ENCODE results near the gene ZNF362.

ZNF362 gene

DNA sequence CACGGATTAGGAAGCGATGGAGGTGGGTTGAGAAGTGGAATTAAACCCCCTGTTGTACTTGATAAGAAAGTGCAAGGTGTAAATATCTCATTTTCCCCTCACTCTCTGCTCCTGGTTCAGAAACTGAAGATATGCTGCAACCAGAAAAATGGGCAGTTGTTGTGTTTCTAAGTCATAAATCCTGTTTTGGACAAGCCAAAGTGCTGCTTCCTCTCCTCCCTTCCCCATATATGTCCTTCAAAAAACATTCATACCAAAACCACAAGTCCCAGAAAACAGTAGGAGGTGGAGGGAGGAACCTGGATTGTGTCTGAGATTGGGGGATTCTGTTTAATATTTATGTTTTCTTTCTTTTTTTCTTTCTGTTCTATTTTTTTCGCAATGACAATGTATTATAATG, 13.6 kb upstream of the ZNF362 start:
- DNase-seq (ENCODE audit: insufficient read length, low spot score), result no peak
- FAIRE-seq, result no peak
- no peak for TF ChIP-seq PAX5 (IDR thresholded peaks at IDR 0.05; ENCODE audit: insufficient read depth, low read length, severe bottlenecking)
- TF ChIP-seq SPI1 (IDR thresholded peaks at IDR 0.05; ENCODE audit: low read depth, low read length), result no peak
- TF ChIP-seq TAF1 (IDR thresholded peaks at IDR 0.05; ENCODE audit: low read depth, low read length), result no peak
- TF ChIP-seq POLR2AphosphoS5 (IDR thresholded peaks at IDR 0.05; ENCODE audit: low read depth, low read length), result no peak
- no peak for TF ChIP-seq POLR2A (IDR thresholded peaks at IDR 0.05; ENCODE audit: low read depth, low read length)
- no peak for TF ChIP-seq POU2F2 (IDR thresholded peaks at IDR 0.05; ENCODE audit: low read depth, low read length)

DNA sequence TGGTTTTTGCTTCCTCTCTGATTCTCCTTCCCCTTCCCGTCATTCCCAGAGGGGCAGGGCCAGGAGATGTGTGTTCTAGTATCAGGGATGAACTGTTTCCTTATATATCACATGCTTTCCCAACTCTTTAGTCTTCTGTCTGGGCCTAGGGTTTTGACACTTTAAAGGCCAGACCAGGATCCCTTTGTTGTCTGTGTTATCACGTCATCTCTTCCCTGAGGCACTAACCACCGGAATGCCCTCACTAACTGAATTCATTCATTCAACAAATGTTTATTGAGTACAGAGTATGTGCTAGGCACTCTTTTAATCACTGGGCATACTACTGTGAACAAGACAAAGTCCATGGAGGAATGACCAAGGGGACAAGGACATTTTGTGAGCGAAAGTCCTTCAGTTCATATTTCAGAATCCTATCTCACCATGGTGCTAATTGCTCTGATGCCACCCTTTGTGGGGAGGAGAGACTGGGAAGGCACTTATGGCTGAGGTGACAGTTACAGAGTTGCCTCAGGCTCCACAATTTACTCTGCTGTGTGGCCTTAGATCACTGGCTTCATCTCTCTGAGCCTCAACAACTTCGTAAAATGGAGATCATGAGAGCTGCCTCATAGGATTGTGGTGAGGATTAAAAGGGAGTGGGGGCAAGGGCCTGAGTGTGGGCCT, 12.0 kb upstream of the ZNF362 start:
- FAIRE-seq, result no peak
- DNase-seq (ENCODE audit: insufficient read length, low spot score), result no peak
- TF ChIP-seq SPI1 (IDR thresholded peaks at IDR 0.05; ENCODE audit: low read depth, low read length) (no peak), TAF1 (IDR thresholded peaks at IDR 0.05; ENCODE audit: low read depth, low read length) (no peak), POU2F2 (IDR thresholded peaks at IDR 0.05; ENCODE audit: low read depth, low read length) (no peak), PAX5 (IDR thresholded peaks at IDR 0.05; ENCODE audit: insufficient read depth, low read length, severe bottlenecking) (no peak), POLR2AphosphoS5 (IDR thresholded peaks at IDR 0.05; ENCODE audit: low read depth, low read length) (no peak), POLR2A (IDR thresholded peaks at IDR 0.05; ENCODE audit: low read depth, low read length) (no peak)

DNA sequence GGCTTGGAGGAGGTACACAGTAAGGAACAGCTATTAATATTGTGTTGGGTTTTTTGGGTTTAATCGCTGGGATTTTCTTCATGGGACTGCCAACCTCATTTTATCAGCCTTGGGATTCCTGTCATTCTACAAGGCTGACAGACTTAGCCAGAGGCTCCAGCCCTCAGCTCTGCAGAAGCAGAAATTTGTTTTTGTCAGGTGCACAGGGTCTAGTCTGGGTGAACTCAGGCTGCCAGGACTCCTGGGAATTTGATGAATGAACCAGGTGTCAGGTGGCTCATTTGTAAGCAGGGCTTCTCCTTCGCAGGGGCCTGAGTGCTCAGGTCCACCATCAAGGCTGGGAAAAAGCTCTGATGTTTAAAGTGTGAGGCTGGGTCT, 11.5 kb upstream of the ZNF362 start:
- no peak for TF ChIP-seq TAF1 (IDR thresholded peaks at IDR 0.05; ENCODE audit: low read depth, low read length)
- TF ChIP-seq POLR2AphosphoS5 (IDR thresholded peaks at IDR 0.05; ENCODE audit: low read depth, low read length), result no peak
- TF ChIP-seq POLR2A (IDR thresholded peaks at IDR 0.05; ENCODE audit: low read depth, low read length), result no peak
- no peak for TF ChIP-seq PAX5 (IDR thresholded peaks at IDR 0.05; ENCODE audit: insufficient read depth, low read length, severe bottlenecking)
- TF ChIP-seq POU2F2 (IDR thresholded peaks at IDR 0.05; ENCODE audit: low read depth, low read length), result no peak
- TF ChIP-seq SPI1 (IDR thresholded peaks at IDR 0.05; ENCODE audit: low read depth, low read length), result no peak

DNA sequence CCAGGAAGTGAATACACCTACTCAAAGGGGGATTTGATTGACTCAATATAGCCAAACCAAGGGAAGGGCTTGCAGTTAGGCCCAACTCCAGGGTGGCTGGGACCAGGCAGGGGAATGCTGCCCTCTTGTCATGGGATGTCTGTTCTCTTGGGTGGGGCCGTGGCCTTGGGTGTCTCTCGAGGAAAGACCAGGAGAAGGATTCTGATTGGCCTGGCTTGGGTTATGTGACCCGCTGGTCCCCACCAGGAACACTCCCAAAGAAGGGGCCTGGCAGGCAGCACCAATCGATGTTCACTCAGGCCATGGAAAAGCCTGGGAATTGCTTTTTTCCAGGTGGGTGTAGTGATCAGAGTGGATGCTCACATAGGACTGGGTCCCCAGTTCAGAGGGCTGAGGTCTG, 10.1 kb upstream of the ZNF362 start:
- FAIRE-seq (no peak), DNase-seq (ENCODE audit: insufficient read length, low spot score) (no peak)
- TF ChIP-seq TAF1 (IDR thresholded peaks at IDR 0.05; ENCODE audit: low read depth, low read length) (no peak), POLR2A (IDR thresholded peaks at IDR 0.05; ENCODE audit: low read depth, low read length) (no peak), POU2F2 (IDR thresholded peaks at IDR 0.05; ENCODE audit: low read depth, low read length) (no peak), POLR2AphosphoS5 (IDR thresholded peaks at IDR 0.05; ENCODE audit: low read depth, low read length) (no peak), SPI1 (IDR thresholded peaks at IDR 0.05; ENCODE audit: low read depth, low read length) (no peak), PAX5 (IDR thresholded peaks at IDR 0.05; ENCODE audit: insufficient read depth, low read length, severe bottlenecking) (no peak)

More for the DNA sequence above, 11.5 kb upstream of the ZNF362 start:
- DNase-seq (ENCODE audit: insufficient read length, low spot score), result no peak
- FAIRE-seq, result no peak

DNA sequence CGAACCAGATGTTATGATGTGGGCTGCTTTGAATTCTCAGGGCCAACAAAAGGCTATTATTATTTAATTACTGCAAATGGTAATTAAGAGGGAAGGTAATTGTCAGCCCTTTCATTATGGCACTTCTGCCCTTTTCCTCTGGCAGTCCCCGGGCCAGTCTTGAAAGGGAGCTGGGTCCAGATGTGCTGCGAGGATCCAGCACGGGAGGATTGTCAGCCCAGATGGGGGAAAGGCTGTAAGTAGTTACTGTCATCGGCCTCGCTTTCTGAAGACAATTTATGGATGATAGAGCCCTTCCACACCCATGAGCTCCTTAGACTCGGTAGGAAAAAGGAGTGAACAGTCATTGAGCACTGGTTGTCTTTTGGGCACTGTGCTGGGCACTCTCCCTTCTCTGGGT, 8.7 kb upstream of the ZNF362 start:
- FAIRE-seq (no peak), DNase-seq (ENCODE audit: insufficient read length, low spot score) (no peak)
- no peak for TF ChIP-seq TAF1 (IDR thresholded peaks at IDR 0.05; ENCODE audit: low read depth, low read length)
- no peak for TF ChIP-seq SPI1 (IDR thresholded peaks at IDR 0.05; ENCODE audit: low read depth, low read length)
- TF ChIP-seq POU2F2 (IDR thresholded peaks at IDR 0.05; ENCODE audit: low read depth, low read length), result no peak
- no peak for TF ChIP-seq POLR2AphosphoS5 (IDR thresholded peaks at IDR 0.05; ENCODE audit: low read depth, low read length)
- no peak for TF ChIP-seq PAX5 (IDR thresholded peaks at IDR 0.05; ENCODE audit: insufficient read depth, low read length, severe bottlenecking)
- TF ChIP-seq POLR2A (IDR thresholded peaks at IDR 0.05; ENCODE audit: low read depth, low read length), result no peak

DNA sequence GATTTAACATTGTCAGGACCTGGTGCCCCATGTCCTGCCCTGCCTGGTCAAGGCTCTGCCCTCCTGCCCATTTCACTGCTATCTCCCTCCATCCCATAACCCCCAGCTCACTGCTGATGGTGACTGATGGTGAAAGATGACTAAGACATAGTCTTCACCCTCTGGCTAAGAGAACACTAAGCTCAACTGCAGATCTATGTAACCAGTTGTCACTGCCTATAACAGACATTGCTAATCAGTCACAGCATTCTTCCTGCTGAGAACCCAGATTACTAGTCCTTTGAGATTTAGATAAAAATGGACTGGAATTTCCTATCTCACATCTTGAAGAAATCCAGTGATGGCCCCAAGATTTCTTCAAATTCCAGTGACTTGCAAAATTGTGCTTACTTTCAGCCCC, 8.0 kb upstream of the ZNF362 start:
- FAIRE-seq, result no peak
- no peak for DNase-seq (ENCODE audit: insufficient read length, low spot score)
- no peak for TF ChIP-seq PAX5 (IDR thresholded peaks at IDR 0.05; ENCODE audit: insufficient read depth, low read length, severe bottlenecking)
- TF ChIP-seq POLR2A (IDR thresholded peaks at IDR 0.05; ENCODE audit: low read depth, low read length), result no peak
- no peak for TF ChIP-seq TAF1 (IDR thresholded peaks at IDR 0.05; ENCODE audit: low read depth, low read length)
- no peak for TF ChIP-seq POLR2AphosphoS5 (IDR thresholded peaks at IDR 0.05; ENCODE audit: low read depth, low read length)
- no peak for TF ChIP-seq SPI1 (IDR thresholded peaks at IDR 0.05; ENCODE audit: low read depth, low read length)
- no peak for TF ChIP-seq POU2F2 (IDR thresholded peaks at IDR 0.05; ENCODE audit: low read depth, low read length)

DNA sequence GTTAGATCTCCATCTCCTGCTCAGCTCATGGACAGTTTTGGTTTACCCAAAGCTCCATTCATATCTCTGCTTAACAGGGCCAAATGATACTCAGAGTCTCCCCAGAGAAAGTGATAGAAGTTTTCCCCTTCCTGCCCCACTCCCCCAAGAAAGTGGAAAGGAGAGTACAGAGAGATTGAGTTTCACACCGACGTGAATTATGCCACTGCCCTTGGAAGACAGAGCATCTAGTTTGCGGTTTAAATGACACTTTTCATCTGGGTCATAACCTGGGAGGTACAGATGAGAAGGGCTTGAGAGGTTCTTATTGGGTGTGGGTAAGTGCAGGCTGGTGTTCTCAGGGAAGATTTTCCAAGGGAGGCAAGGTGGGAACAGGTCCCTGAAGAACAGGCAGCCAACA, 6.9 kb upstream of the ZNF362 start:
- TF ChIP-seq TAF1 (IDR thresholded peaks at IDR 0.05; ENCODE audit: low read depth, low read length) (no peak), POU2F2 (IDR thresholded peaks at IDR 0.05; ENCODE audit: low read depth, low read length) (no peak), SPI1 (IDR thresholded peaks at IDR 0.05; ENCODE audit: low read depth, low read length) (no peak), POLR2A (IDR thresholded peaks at IDR 0.05; ENCODE audit: low read depth, low read length) (no peak), PAX5 (IDR thresholded peaks at IDR 0.05; ENCODE audit: insufficient read depth, low read length, severe bottlenecking) (no peak), POLR2AphosphoS5 (IDR thresholded peaks at IDR 0.05; ENCODE audit: low read depth, low read length) (no peak)
- FAIRE-seq (no peak), DNase-seq (ENCODE audit: insufficient read length, low spot score) (no peak)

DNA sequence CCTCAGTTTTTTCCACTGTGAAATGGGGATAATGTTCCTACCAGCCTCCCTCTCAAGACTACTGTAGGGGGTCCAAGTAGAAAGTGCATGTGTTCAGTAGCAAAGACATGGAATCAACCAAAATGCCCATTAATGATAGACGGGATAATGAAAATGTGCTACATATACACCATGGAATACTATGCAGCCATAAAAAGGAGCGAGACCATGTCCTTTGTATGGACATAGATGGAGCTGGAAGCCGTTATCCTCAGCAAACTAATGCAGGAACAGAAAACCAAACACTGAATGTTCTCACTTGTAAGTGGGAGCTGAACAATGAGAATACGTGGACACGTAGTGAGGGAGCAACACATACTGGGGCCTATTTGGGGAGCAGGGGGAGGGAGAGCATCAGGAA, 6.1 kb upstream of the ZNF362 start:
- no peak for DNase-seq (ENCODE audit: insufficient read length, low spot score)
- FAIRE-seq, result no peak
- TF ChIP-seq SPI1 (IDR thresholded peaks at IDR 0.05; ENCODE audit: low read depth, low read length) (no peak), PAX5 (IDR thresholded peaks at IDR 0.05; ENCODE audit: insufficient read depth, low read length, severe bottlenecking) (no peak), POU2F2 (IDR thresholded peaks at IDR 0.05; ENCODE audit: low read depth, low read length) (no peak), TAF1 (IDR thresholded peaks at IDR 0.05; ENCODE audit: low read depth, low read length) (no peak), POLR2A (IDR thresholded peaks at IDR 0.05; ENCODE audit: low read depth, low read length) (no peak), POLR2AphosphoS5 (IDR thresholded peaks at IDR 0.05; ENCODE audit: low read depth, low read length) (no peak)

DNA sequence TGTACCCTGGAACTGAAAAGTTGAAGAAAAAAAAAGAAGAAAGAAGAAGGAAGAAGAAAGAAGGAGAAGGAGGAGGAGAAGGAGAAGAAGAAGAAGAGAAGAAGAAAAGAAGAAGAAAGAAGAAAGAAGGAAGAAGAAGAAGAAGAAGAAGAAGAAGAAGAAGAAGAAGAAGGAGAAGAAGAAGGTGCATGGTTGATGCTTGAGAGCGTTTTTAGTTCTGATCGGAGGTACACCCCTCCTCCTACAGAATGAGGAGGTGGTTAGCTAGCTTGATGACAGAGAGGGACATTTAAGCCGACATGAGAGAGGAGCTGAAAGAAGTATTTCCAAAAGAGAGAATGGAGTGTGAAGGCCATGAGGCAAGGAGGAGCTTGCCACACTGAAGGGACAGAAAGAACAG, 5.6 kb upstream of the ZNF362 start:
- FAIRE-seq (no peak), DNase-seq (ENCODE audit: insufficient read length, low spot score) (no peak)
- TF ChIP-seq PAX5 (IDR thresholded peaks at IDR 0.05; ENCODE audit: insufficient read depth, low read length, severe bottlenecking), result no peak
- TF ChIP-seq SPI1 (IDR thresholded peaks at IDR 0.05; ENCODE audit: low read depth, low read length), result no peak
- TF ChIP-seq POLR2AphosphoS5 (IDR thresholded peaks at IDR 0.05; ENCODE audit: low read depth, low read length), result no peak
- no peak for TF ChIP-seq POLR2A (IDR thresholded peaks at IDR 0.05; ENCODE audit: low read depth, low read length)

DNA sequence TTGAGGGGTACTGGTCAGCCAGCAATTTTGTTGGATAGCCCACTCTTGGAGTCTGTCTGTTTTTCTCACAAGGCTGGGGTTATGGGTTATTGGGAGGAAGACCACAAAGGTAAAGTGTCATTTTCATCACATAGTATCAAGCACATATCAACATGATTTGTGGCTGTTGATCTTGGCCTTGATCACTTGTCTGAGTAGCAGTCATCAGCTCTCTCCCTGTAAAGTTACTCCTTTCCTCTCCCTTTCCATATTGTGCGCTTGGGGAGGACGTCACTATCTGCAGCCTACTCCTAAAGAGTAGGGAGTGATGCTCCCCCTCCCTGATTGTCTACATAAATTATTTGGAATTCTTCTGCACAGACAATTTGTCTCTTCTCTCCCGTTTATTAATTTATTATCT, 1.8 kb upstream of the ZNF362 start:
- TF ChIP-seq POLR2AphosphoS5 (IDR thresholded peaks at IDR 0.05; ENCODE audit: low read depth, low read length) (no peak), POLR2A (IDR thresholded peaks at IDR 0.05; ENCODE audit: low read depth, low read length) (no peak)
- DNase-seq (ENCODE audit: insufficient read length, low spot score) (no peak), FAIRE-seq (no peak)
